Cardiac fibroblast (primary cell): Measurements from ENCODE around the gene IFNL4.

Experiments used
- DNase-seq, 2 donors: peaks; one replicate each; pipeline versions ENCODE4 v3.0.0 to v3.0.0-alpha.2; 2010; ENCODE audit warnings: low read depth in 2 of 2
- H3K4me3 ChIP-seq, 2 donors: replicated peaks in 1 of 2; 1 replicate in 1 of 2; 2 replicates in 1 of 2; pipeline ENCODE4 v1.5.1; 2011; ENCODE audit warnings: low read depth in 2 of 2, low read length in 2 of 2, mild to moderate bottlenecking in 2 of 2, moderate library complexity in 1 of 2
- CTCF ChIP-seq: IDR thresholded peaks from one replicate; pipeline ENCODE4 v1.5.1; 2011; ENCODE audit warnings: low read depth, mild to moderate bottlenecking, low read length, inconsistent platforms

The IFNL4 gene

GRCh38 chr19:39254531-39255345, 6.1 kb upstream of the IFNL4 start:
- DNase-seq: no peak

DNA sequence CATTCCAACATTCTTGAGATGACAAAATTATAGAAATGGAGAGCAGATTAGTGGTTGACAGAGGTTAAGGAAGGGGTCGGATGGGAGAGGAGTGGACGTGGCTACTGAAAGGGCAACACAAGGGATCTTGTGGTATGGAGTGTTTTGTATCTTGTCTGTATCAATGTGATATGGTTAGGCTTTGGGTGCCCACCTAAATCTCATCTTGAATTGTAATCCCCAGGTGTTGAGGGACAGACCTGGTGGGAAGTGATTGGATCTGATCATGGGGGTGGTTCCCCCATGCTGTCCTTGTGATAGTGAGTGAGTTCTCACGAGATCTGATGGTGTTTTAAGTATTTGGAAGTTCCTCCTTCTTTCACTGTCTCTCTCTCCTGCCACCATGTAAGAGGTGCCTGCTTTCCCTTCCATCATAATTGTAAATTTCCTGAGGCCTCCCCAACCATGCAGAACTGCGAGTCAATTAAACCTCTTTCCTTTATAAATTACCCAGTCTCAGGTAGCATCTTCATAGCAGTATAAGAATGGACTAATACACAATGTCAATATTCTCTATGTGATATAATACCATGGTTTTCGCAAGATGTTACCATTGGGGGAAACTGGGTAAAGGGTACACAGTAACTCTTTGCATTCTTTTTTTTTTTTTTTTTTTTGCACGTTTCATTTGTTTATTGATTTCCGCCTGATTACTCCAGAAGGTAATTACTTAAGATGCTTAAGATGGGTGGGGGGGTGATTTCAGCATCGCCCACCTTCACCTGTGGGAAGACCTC, 4.9 kb upstream of the IFNL4 start:
- TF ChIP-seq CTCF: no peak
- DNase-seq: no peak
- no peak overlapping the region for H3K4me3 ChIP-seq

More at GRCh38 chr19:39254531-39255345, 6.1 kb upstream of the IFNL4 start:
- TF ChIP-seq CTCF: no peak
- no peak overlapping the region for H3K4me3 ChIP-seq

- H3K4me3 ChIP-seq: no peak overlapping the region
- DNase-seq: no peak
- TF ChIP-seq CTCF: no peak
These were observed 3.8 kb upstream of the IFNL4 start for GRCh38 chr19:39252458-39252857.

GRCh38 chr19:39251846-39252245, 3.2 kb upstream of the IFNL4 start:
- no peak for TF ChIP-seq CTCF
- DNase-seq: no peak
- H3K4me3 ChIP-seq: no peak overlapping the region

- H3K4me3 ChIP-seq: no peak overlapping the region
- TF ChIP-seq CTCF: no peak
- no peak for DNase-seq
These were observed 2.4 kb upstream of the IFNL4 start for GRCh38 chr19:39251081-39251480.

DNA sequence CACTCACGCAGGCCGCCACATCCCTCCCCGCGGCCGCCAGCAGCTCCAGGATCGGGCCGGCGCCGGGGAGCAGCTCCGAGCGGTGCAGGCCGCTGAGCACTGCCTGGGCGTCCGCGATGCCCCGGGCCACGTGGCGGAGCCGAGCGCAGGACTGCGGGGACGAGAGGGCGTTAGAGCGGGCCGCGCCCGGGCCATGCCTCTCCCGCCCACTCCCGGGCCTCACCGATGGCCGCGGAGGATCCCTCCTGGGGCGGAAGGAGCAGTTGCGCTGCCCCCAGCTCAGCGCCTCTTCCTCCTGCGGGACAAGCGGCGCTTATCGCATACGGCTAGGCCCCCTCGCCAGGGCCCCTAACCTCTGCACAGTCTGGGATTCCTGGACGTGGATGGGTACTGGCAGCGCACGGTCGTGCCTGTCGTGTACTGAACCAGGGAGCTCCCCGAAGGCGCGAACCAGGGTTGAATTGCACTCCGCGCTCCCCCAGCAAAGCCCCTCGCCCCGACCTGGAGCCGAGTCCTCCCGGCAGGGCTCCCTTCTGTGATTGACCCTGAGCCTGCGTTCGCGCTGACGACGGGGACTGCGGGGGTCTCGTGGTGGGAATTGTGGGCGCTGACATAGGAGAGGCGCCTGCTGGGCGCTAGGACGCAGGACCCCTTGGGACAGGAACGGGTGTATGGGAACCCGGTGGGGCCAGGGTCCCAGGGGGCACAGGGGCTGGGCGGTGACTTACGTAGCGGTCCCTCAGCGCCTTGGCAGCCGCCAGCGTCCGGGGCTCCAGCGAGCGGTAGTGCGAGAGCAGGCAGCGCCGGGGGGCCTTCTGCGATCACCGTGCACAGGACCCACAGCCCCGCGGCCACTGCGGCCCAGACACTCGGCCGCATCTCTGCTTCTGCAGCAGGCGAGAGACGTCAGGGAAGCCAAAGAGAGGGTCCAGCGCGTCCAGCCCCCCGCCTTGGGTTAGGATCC, 673 bp downstream of the IFNL4 start:
- H3K4me3 ChIP-seq: no peak overlapping the region
- no peak for TF ChIP-seq CTCF
- DNase-seq: no peak
